Hepatic stellate cell (primary cell): ENCODE data around the gene PPP4R3A.
"Not testable (repeated sequence)": the region's sequence is repeated elsewhere in the genome, so short reads cannot be mapped to it uniquely, and the experiment has no call there.

Experiments used
- DNase-seq: peaks from one replicate; pipeline ENCODE4 v3.0.0; 2011; ENCODE audit warnings: low spot score

PPP4R3A gene

GRCh38 chr14:91436266-91436665 lies 73.8 kb downstream of the PPP4R3A start:
- not testable (repeated sequence) for DNase-seq

- no peak for DNase-seq
Measured at GRCh38 chr14:91429385-91429784, 80.7 kb downstream of the PPP4R3A start.

- DNase-seq: not testable (repeated sequence)
Measured at GRCh38 chr14:91428931-91429330, 81.2 kb downstream of the PPP4R3A start.

DNA sequence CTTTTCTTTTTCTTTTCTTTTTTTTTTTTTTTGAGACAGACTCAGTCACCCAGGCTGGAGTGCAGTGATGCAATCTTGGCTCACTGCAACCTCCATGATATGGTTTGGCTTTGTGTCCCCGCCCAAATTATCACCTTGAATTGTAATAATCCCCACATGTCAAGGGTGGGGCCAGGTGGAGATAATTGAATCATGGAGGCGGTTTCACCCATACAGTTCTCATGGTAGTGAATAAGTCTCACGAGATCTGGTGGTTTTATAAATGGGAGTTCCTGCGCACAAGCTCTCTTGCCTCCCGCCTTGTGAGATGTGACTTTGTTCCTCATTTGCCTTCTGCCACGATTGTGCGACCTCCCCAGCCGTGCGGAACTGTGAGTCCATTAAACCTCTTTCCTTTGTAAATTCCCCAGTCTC lies 84.6 kb downstream of the PPP4R3A start:
- not testable (repeated sequence) for DNase-seq

- DNase-seq: no peak
Measured at GRCh38 chr14:91424813-91425530, 85.1 kb downstream of the PPP4R3A start.

- peak; percentile 0 for DNase-seq
Measured at GRCh38 chr14:91420686-91421085, 89.4 kb downstream of the PPP4R3A start.

- no peak for DNase-seq
Measured at GRCh38 chr14:91419451-91419850, 90.7 kb downstream of the PPP4R3A start.

DNA sequence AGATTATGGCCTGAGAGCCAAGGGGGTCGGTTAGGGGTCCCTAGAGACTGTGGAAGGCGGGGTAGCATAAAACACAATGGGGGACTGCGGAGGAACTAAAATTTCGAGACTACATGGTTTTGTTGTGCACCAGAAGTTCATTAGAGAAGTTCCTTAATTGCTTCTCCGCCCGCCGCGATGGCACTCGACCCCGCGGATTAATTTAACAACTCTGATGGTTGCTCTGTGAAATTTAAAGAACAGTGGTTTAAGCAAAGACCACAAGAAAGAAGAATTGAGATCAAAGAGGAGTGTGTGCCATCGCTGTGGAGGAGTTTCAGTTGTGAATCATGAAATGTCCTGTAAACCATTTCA lies 91.1 kb downstream of the PPP4R3A start:
- DNase-seq: peak; percentile 0

- peak; percentile 44 for DNase-seq
Measured at GRCh38 chr14:91418387-91419043, 91.6 kb downstream of the PPP4R3A start.

DNA sequence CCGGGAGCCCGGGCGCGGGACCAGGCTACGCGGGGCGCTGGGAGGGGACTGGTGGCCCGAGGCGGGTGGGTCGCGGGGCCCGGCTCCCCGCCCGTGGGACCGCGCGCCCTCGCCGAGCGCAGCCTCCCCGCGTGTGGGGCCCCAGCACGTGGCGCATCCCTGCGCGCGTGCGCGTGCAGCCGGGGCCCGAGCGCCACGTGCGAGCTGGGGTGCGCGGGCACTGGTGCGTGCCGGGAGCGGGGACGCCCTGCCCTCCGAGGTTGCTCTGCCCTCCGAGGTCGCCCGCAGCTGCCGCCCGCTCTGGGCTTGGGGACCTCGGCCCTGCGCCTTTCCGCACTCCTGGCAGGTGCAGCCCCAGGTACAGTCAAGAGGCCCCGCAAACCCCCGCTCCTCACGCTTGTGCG lies 92.1 kb downstream of the PPP4R3A start:
- peak; percentile 19 for DNase-seq

- DNase-seq: peak; percentile 11
Measured at GRCh38 chr14:91417120-91417982, 92.8 kb downstream of the PPP4R3A start, which contains the start of gene CCDC88C. Gene CCDC88C (minus strand): TSS chr14:91417820. CDS start chr14:91417690, 130 bp downstream.

- DNase-seq: no peak
Measured at GRCh38 chr14:91416744-91417119, 93.4 kb downstream of the PPP4R3A start.

DNA sequence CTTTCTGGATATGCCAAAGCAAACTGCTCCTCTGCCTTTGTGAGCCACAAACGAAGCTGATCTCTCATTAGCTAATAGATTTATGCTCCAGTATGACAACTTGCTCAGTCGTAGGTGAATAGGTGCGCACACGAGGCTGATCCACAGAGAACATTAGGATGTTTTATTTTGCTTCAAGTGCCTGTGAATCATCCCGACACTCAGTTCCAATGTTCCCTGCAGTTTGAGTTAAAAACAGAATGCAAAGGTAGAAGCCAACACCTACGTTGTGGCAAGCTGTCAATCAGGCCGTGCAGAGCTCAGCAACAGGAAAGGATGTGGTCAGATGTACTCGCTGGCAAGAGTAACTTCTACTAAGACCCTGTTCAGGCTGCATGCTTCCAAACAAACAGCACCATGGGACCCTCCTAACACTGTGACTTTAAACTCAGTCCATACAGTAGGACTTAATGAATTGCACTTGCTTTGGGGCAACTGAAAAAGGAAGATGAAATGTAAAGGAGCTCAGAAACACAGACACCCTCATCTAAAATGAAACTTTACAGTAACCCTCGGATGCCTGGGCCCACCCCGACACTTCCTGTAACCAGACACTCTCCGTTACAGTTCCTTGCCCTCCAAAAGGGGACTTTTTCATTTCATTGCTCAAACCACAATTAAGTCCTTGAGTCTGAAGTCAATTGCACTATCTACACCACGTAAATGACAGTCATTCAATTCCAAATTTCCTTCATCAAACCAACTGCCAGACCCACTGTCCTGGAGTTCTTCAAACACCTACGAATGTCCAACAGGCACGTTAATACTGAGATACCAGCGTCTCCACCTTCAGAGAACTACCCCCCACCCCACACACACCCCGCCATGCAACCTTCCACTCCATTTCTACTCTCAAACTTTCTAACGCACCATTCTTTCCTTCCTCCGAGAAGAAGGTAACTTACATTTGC lies 94.0 kb downstream of the PPP4R3A start:
- no peak for DNase-seq

DNA sequence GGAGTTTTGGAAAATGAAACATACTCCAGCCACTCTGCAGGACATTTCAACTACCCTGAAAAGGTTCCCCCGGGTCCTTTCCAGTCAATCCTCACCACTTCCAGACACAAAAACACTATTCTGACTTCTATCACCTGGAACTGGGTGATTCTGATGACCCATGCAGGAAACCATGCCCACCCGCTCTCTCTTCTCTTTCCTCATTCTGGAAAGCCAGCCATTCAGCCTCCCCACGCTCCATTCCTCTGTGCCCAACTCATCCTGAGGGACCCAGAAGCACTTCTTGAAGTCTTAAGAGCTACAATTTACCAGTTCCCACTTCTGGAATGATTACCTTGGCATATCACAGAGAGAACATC lies 95.7 kb downstream of the PPP4R3A start:
- no peak for DNase-seq

- no peak for DNase-seq
Measured at GRCh38 chr14:91413547-91414474, 96.3 kb downstream of the PPP4R3A start.

DNA sequence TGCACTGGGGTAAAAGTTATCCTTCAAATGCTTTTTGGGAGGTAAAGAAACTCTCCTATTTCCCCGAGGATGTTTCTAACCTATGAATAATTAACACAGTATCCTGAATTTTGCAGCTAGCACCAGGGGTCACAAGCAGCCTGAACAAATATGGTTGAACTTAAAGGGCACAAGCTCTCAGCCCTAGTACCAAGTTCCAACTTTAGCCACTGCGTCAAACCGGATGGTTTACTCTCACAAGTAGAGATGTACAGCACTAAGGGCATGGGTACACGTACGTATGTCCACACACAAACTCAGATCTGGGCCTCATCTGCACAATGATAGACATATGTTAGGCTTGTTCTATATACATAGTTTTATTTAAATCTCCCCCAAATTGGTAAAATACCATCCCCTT lies 97.2 kb downstream of the PPP4R3A start:
- DNase-seq: no peak

DNA sequence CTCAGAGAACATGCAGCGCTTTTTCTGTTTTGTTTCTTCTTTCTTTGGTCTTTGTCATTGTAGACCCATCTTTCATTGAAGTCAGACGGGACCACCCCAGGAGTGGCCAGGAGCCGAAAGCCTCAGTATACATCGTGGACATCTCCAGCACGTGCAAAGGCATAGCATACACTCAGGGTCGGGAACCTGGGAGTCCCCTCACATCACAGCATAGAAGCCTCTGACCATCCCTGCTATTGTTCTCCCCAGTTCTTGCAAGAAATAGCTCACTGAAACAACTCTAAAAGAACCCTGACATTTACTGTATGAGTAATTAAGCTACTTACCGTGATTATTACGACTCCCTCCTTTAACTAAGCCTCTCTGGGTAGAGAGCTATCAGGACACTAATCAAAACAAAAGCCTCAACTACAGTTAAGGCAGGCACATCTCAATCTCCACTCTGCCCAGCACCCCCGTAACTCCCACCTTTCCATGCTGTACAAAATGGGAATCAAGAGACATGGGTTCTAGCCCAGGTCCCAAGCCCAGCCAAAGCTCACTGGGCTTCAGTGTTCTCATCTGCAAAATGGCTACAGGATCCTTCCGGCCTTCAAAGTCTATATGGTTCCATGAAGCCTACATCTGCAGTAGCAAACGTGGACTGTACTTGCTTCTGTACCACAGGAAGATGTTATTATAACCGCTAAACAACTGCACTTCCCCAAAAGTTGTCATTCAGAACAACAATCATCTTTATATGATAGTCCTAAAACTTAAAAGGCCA lies 99.2 kb downstream of the PPP4R3A start:
- no peak for DNase-seq

DNA sequence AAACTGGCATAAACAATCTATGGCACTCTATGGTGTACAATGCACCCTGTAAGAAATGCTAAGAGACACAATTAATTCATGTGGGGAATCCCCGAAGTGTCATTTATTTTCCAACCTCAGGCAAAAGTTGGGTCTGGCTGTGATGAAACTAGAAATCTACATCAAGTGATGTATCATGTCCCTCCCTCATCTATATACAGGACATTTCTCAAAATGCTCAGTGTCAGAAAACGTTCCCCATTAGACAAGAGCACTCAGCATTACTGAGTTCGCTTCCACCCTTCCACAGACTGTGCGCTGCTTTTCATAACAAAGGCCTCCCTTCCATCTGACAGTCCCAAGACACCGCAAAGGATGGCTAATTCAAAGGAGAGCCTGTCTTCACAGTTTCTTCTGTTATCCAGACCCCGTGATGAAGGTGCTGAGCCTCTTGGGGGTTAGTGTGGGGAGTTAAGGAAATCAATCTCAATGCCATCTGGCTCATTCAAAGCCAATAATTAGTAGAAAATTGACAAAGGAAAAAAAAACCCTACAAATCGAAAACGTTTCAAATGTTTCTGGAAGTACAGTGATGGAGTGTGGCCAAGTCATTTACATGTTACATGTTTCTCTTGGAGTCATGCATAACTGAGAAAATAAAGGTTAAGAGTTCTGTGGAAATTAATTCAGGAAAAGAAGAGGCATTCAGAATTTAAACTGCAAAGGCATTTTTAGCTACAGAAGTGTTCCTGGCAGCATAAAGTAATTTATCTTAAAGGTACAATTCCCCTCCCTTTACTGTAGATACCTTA lies 100.0 kb downstream of the PPP4R3A start:
- DNase-seq: no peak

DNA sequence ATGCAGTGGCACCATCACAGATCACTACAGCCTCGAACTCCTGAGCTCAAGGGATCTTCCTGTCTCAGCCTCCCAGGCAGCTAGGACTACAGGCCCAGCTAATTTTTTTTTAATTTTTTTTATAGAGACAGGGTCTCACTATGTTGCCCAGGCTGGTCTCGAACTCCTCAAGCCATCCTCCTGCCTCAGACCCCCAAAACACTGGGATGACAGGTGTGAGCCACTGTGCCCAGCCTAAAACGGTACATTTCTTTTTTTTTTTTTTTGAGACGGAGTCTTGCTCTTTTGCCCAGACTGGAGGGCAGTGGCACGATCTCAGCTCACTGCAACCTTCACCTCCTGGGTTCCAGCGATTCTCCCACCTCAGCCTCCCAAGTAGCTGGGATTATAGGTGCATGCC lies 100.9 kb downstream of the PPP4R3A start:
- DNase-seq: not testable (repeated sequence)
